HG02973 (cell line): ENCODE data around the gene HUS1.
A peak's percentile ranks its signal among the peaks of the same experiment; 100 is the strongest.
"Not testable (repeated sequence)": the region's sequence is repeated elsewhere in the genome, so short reads cannot be mapped to it uniquely, and the experiment has no call there.

ENCODE experiments used
- ATAC-seq: cut with Tn5 transposase; IDR thresholded peaks from one replicate; pipeline ENCODE4 v1.9.1; 2021; ENCODE audit warnings: moderate library complexity; ENCODE audit not compliant: unreplicated experiment

The HUS1 gene

GRCh38 chr7:47945261-47946015 is 34.0 kb downstream of the HUS1 start:
- no peak for ATAC-seq

- ATAC-seq: no peak
These were observed 34.7 kb downstream of the HUS1 start for GRCh38 chr7:47944536-47945260.

GRCh38 chr7:47943676-47944474 is 35.5 kb downstream of the HUS1 start:
- no peak for ATAC-seq

GRCh38 chr7:47942651-47943050 is 36.8 kb downstream of the HUS1 start:
- not testable (repeated sequence) for ATAC-seq

- ATAC-seq: no peak
These were observed 37.3 kb downstream of the HUS1 start for GRCh38 chr7:47942132-47942531.

GRCh38 chr7:47941136-47941844 is 38.1 kb downstream of the HUS1 start:
- ATAC-seq: no peak

GRCh38 chr7:47940088-47941013 is 39.1 kb downstream of the HUS1 start:
- no peak for ATAC-seq

- no peak for ATAC-seq
These were observed 39.9 kb downstream of the HUS1 start for GRCh38 chr7:47939425-47940036.

GRCh38 chr7:47938574-47939165 is 40.7 kb downstream of the HUS1 start:
- ATAC-seq: no peak

GRCh38 chr7:47937711-47938573 is 41.5 kb downstream of the HUS1 start:
- peak; percentile 46 for ATAC-seq

GRCh38 chr7:47937065-47937687 is 42.2 kb downstream of the HUS1 start:
- ATAC-seq: peak; percentile 96

- ATAC-seq: no peak
These were observed 43.1 kb downstream of the HUS1 start for GRCh38 chr7:47936323-47936722.

- ATAC-seq: no peak
These were observed 44.1 kb downstream of the HUS1 start for GRCh38 chr7:47935336-47935735.

- ATAC-seq: no peak
These were observed 44.6 kb downstream of the HUS1 start for GRCh38 chr7:47934831-47935230.

- ATAC-seq: no peak
These were observed 46.2 kb downstream of the HUS1 start for GRCh38 chr7:47933215-47933614.

- ATAC-seq: no peak
These were observed 46.9 kb downstream of the HUS1 start for GRCh38 chr7:47932466-47933037.

- ATAC-seq: no peak
These were observed 47.4 kb downstream of the HUS1 start for GRCh38 chr7:47932016-47932415.
